ENCODE results near the gene ZNFX1. TPM values are rescaled to one million over a fixed set of nuclear protein-coding genes. Genes with fewer than 3 reads are reported as not detected.

The ZNFX1 gene
- total and polyA plus RNA-seq, 9 of the 15 experiments (the other 6 are each of a cell fraction or from before 2014, with no cell fraction given), result 3.8 to 13.8 (median 10.3) TPM

DNA sequence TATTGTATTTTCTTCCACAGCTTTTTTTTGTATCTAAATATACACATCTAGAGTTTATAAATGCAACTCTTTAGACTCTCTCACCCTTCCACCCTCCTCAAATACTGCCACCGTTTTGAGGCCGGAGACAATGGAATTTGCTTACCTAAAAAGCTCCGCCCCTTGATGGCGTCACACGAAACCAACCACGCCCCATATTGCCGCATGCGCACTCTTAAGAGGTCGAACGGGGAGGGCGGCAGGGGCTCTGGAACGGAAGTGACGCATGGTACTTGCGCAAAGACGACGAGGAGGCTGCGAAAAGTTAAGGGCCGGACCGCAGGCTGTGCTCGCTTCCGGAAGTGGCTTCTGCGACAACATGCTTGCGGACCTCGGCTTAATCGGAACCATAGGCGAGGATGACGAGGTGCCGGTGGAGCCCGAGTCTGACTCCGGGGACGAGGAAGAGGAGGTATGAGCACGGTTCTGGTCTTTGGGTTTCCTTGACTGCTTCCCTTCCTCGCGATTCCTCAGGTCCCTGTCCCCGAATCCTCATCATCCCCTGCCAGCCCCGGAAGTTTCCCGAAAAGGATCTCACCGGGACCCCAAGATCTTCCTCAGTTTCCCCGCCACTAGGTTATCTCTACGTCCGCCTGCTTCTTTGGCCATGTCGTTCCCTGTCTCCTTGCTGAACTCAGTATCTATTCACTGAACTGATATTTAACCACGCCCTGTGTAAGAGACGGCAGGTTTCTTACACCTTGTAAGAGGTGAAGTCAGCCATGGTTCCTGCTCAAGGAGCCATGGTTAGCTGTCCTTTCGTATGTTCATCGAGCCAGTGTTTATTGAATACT is 58.5 kb downstream of the ZNFX1 start, which contains the start of gene DDX27 (continued):
- TF ChIP-seq, protein P1, sequence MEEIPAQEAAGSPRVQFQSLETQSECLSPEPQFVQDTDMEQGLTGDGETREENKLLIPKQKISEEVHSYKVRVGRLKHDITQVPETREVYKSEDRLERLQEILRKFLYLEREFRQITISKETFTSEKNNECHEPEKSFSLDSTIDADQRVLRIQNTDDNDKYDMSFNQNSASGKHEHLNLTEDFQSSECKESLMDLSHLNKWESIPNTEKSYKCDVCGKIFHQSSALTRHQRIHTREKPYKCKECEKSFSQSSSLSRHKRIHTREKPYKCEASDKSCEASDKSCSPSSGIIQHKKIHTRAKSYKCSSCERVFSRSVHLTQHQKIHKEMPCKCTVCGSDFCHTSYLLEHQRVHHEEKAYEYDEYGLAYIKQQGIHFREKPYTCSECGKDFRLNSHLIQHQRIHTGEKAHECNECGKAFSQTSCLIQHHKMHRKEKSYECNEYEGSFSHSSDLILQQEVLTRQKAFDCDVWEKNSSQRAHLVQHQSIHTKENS (CRISPR knock-in tag; IDR thresholded peaks at IDR 0.05), result no peak
- TF ChIP-seq MIER1 (IDR thresholded peaks at IDR 0.05; ENCODE audit: low read depth) (no peak), POU5F1 (IDR thresholded peaks at IDR 0.05; ENCODE audit: borderline replicate concordance, low read depth, low read length, partially characterized antibody) (no peak), ATF7 (IDR thresholded peaks at IDR 0.05) (peak; percentile 93), FUS (optimal IDR thresholded peaks at IDR 0.05; ENCODE audit: low read depth, low read length) (no peak), SIN3A (IDR thresholded peaks at IDR 0.05; ENCODE audit: borderline replicate concordance in 2 of 2, control insufficient read depth in 1 of 2, low read depth in 2 of 2, low read length in 2 of 2) (peak; percentile 70 to 94; a peak in 3 of 4 replicates), LCOR (CRISPR knock-in tag; IDR thresholded peaks at IDR 0.05) (peak; percentile 53; the same call in 1 of the 2 replicates), ZNF184 (CRISPR knock-in tag; IDR thresholded peaks at IDR 0.05) (no peak), MEIS2 (IDR thresholded peaks at IDR 0.05; ENCODE audit: partially characterized antibody) (peak; percentile 49), CEBPG (CRISPR knock-in tag; IDR thresholded peaks at IDR 0.05) (peak; percentile 92), CEBPG (tag; conservative IDR thresholded peaks at IDR 0.05 in 1 of 2, IDR thresholded peaks at IDR 0.05 in 1 of 2) (peak; percentile 89 to 94), SMAD2 (IDR thresholded peaks at IDR 0.05; ENCODE audit: low read depth, low read length) (no peak), MCM3 (IDR thresholded peaks at IDR 0.05) (no peak), PHF21A (IDR thresholded peaks at IDR 0.05; ENCODE audit: borderline replicate concordance, low read depth) (no peak)
- TF ChIP-seq, protein P2, sequence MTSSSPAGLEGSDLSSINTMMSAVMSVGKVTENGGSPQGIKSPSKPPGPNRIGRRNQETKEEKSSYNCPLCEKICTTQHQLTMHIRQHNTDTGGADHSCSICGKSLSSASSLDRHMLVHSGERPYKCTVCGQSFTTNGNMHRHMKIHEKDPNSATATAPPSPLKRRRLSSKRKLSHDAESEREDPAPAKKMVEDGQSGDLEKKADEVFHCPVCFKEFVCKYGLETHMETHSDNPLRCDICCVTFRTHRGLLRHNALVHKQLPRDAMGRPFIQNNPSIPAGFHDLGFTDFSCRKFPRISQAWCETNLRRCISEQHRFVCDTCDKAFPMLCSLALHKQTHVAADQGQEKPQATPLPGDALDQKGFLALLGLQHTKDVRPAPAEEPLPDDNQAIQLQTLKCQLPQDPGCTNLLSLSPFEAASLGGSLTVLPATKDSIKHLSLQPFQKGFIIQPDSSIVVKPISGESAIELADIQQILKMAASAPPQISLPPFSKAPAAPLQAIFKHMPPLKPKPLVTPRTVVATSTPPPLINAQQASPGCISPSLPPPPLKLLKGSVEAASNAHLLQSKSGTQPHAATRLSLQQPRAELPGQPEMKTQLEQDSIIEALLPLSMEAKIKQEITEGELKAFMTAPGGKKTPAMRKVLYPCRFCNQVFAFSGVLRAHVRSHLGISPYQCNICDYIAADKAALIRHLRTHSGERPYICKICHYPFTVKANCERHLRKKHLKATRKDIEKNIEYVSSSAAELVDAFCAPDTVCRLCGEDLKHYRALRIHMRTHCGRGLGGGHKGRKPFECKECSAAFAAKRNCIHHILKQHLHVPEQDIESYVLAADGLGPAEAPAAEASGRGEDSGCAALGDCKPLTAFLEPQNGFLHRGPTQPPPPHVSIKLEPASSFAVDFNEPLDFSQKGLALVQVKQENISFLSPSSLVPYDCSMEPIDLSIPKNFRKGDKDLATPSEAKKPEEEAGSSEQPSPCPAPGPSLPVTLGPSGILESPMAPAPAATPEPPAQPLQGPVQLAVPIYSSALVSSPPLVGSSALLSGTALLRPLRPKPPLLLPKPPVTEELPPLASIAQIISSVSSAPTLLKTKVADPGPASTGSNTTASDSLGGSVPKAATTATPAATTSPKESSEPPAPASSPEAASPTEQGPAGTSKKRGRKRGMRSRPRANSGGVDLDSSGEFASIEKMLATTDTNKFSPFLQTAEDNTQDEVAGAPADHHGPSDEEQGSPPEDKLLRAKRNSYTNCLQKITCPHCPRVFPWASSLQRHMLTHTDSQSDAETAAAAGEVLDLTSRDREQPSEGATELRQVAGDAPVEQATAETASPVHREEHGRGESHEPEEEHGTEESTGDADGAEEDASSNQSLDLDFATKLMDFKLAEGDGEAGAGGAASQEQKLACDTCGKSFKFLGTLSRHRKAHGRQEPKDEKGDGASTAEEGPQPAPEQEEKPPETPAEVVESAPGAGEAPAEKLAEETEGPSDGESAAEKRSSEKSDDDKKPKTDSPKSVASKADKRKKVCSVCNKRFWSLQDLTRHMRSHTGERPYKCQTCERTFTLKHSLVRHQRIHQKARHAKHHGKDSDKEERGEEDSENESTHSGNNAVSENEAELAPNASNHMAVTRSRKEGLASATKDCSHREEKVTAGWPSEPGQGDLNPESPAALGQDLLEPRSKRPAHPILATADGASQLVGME (CRISPR knock-in tag; IDR thresholded peaks at IDR 0.05), result no peak
- TF ChIP-seq, protein P3, sequence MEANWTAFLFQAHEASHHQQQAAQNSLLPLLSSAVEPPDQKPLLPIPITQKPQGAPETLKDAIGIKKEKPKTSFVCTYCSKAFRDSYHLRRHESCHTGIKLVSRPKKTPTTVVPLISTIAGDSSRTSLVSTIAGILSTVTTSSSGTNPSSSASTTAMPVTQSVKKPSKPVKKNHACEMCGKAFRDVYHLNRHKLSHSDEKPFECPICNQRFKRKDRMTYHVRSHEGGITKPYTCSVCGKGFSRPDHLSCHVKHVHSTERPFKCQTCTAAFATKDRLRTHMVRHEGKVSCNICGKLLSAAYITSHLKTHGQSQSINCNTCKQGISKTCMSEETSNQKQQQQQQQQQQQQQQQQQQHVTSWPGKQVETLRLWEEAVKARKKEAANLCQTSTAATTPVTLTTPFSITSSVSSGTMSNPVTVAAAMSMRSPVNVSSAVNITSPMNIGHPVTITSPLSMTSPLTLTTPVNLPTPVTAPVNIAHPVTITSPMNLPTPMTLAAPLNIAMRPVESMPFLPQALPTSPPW (CRISPR knock-in tag; IDR thresholded peaks at IDR 0.05), result peak; percentile 92
